NCI-H128 (cell line): ENCODE measurements around the gene FAM219B.

Experiments used
- DNase-seq: peaks from one replicate; lab custom pipeline; 2025; ENCODE audit not compliant: unreplicated experiment; lab: John Stamatoyannopoulos, UW

Gene FAM219B

DNA sequence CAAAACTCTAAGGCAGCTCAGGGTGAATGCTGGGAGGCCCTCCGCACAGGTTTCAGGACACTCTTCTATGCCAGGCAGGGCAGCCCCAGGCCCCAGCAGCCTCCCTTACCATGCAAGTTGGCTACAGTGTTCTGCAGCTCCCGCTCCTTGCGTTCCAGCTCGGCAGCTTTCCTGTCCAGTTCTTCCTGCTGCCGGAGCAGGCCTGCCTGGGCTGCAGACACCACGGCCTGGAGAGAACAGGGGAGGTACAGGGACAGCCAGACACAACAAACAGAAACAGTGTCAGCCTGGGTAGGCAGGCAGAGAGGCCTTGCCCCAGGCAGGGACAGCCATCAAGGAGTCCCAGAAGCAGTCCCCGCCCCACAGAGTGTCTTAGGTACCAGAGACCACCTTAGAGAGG lies 54.7 kb downstream of the FAM219B start:
- DNase-seq, result no peak

DNA sequence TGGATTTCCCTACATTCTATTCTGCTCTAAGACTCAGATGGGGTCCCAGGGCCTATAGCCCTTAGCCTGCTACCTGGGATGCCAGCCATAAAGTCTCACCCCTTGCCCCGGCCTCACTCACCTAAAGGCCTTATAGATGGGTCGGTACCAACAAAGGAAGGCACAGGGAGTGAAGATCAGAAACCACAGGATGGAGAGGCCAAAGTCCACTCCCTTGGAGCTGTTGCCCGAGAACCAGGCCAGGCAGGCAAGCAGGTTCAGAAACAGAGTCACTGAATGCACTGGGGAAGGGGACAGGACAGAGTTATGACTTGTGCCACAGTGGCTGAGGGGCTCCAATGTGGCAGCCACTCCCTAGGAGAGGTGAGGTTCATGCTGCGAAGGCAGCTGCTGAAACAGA lies 56.3 kb downstream of the FAM219B start:
- no peak for DNase-seq
